NOMO-1 treated with DMSO at 0.1 percent for 48 hours (cell line): ENCODE data around the gene NEFH.
"Not testable (repeated sequence)": the region's sequence is repeated elsewhere in the genome, so short reads cannot be mapped to it uniquely, and the experiment has no call there.

Source experiments
- DNase-seq: peaks from one replicate; lab custom pipeline; 2025; ENCODE audit not compliant: unreplicated experiment; lab: John Stamatoyannopoulos, UW

The NEFH gene, protein sequence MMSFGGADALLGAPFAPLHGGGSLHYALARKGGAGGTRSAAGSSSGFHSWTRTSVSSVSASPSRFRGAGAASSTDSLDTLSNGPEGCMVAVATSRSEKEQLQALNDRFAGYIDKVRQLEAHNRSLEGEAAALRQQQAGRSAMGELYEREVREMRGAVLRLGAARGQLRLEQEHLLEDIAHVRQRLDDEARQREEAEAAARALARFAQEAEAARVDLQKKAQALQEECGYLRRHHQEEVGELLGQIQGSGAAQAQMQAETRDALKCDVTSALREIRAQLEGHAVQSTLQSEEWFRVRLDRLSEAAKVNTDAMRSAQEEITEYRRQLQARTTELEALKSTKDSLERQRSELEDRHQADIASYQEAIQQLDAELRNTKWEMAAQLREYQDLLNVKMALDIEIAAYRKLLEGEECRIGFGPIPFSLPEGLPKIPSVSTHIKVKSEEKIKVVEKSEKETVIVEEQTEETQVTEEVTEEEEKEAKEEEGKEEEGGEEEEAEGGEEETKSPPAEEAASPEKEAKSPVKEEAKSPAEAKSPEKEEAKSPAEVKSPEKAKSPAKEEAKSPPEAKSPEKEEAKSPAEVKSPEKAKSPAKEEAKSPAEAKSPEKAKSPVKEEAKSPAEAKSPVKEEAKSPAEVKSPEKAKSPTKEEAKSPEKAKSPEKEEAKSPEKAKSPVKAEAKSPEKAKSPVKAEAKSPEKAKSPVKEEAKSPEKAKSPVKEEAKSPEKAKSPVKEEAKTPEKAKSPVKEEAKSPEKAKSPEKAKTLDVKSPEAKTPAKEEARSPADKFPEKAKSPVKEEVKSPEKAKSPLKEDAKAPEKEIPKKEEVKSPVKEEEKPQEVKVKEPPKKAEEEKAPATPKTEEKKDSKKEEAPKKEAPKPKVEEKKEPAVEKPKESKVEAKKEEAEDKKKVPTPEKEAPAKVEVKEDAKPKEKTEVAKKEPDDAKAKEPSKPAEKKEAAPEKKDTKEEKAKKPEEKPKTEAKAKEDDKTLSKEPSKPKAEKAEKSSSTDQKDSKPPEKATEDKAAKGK

DNA sequence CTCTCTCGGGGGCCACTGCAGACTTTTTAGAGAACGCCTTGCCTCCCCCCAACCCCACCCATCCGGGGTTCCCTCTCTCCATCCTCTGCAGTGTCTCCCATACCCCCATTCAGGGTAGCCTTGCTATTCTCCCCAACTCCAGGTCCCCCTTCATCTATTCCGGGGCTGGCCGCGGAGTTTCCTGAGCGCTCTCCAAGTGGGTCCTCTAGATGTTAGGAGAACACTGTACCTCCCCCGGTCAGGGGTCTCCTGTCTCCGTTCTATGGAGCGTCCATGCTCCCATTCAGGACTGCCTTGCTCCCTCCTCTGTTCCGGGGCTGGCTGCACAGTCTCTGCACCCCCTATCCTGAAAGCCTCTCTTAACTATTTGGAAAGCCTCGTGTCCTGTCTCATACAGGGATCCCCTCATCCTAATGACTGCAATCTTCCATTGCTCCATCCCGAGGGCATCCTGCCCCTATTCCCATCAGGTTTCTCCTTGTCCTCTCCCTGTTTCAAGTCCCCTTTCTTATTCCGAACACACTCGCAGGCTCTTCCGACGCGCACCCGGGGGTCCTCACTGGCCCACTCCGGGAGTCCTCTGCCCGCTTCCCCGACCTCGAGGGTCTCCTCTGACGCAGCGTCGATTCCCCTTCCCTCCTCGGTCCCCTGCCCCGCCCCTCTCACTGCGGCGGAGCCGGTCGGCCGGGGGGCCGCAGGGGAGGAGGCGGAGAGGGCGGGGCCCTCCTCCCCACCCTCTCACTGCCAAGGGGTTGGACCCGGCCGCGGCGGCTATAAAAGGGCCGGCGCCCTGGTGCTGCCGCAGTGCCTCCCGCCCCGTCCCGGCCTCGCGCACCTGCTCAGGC lies at the start of gene NEFH:
NEFH (plus strand) TSS at position 802 of the 845 bp plus-strand sequence. CDS start 45 bp downstream, outside the sequence.
- DNase-seq = no peak

DNA sequence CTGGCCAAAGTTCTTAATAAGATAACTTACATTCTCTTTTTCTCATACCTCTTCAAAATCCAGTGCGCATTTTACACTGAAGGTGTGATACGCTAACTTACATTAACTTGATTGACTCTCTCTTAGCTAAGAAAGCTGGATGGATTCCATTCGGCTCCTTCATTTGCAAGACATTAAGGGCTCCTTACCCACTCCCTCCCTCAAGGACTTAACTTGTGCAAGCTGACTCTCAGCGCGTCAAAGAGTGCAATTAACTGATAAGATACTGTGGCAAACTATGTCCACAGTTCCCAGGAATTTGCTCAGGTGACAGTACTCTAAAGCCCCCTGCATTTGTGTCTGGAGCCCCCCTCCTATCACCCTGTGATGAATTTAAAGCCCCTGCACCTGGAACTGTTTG lies 48.0 kb upstream of the NEFH start:
- no peak for DNase-seq

DNA sequence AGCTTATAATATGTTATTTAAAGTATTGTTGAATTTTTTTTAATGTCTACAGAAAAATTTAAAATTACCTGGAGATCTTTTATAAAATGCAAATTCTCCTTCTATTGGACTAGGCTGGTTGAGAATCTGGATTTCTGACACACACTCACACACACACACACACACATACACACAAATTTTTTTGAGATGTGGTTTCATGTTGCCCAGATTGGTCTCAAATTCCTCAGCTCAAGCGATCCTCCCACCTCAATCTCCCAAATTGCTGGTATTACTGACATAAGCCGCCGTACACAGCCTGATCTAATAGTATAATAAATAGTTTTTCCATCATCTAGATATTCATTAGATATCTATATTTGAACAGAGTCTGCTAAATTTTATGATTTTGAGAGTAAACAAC lies 46.2 kb upstream of the NEFH start:
- no peak for DNase-seq

DNA sequence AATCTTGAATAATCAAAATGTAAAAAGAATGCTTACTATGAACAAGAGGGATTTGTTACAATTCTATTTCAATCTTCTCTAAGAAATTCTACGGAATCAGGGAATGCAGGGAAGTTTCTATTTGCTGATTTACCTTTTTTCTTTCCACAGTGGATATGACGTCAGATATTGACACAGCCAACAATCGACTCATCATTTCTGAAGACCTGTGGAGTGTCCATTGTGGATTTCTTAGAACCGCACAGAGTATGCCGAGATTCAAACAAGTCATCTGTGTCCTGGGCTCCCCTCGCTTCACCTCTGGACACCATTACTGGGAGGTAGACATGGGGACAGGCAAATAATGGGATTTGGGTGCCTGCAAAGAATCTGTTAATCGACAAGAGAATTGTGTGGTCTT lies 45.7 kb upstream of the NEFH start:
- DNase-seq = no peak

DNA sequence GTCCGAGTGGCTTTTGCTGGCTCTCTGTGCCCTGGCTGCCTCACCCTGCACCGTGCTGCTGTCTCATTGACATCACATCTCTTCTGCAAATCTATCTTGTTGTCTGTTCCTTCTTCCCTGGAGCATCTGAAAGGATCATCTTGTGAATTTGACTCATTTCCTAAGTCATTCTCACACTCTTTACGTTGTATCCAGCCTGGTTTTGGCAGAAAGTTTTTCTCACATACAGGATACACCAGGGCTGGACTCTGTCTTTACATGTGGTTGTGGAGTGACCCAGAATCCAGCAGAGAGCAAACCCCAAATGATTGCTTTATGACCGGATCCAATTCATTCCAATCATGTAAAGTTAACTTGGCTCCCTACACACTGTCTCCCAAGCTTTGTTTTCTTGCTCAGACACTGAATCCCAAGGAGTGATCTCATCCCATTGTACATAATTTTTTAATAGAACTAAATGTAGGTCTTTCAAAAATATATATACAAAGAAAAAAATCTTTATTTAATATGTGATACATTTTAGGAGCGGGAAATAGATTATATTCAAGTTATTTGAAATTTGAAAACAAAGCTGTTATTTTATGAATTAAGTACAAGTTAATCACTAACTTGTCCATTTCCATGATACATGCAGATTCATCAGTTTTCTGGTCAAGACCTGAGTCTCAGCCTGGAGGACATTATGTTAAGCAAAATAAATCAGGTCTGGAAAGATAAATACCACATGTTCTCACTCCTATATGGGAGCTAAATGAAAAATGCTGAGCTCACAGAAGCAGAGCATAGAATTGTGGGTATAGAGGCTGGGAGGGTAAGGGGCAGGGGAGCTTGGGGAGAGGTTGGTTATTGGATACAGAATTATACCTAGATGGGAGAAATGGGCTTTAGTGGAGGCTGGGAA lies 44.5 kb upstream of the NEFH start:
- DNase-seq = no peak

DNA sequence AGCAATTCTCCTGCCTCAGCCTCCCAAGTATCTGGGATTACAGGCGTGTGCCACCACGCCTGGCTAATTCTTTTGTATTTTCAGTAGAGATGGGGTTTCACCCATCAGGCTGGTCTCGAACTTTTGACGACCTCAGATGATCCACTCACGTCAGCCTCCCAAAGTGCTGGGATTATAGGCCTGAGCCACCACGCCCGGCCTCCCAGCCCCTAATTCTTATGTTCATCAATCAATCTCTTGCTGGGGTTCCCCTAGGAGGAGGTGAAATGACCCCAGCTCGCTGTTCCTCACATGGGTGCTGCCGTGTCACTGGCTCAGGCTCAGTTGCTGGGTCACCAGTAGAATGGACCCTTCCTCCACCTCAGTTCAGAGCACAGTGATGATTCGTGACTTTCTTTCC lies 41.7 kb upstream of the NEFH start, which contains the start of gene RFPL1:
RFPL1 (plus strand) TSS at position 301 of the 400 bp plus-strand sequence.
- DNase-seq = not testable (repeated sequence)

DNA sequence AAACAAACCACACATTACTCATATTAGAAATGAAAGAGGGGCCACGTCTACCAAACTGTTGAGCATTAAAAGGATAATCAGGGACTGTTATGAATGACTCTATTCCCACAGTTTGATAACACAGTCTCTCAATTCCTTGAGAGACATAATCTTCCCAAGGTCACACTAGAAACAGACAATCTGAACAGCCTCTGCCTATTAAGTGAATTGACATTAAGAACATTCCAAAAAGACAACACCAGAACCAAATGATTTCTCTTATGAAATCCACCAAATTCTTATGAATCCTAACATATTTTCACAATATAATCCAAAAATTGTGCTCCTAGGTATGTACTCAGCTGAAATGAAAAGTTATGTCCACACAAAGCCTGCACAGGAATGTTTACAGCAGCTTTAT lies 37.0 kb upstream of the NEFH start:
- no peak for DNase-seq

DNA sequence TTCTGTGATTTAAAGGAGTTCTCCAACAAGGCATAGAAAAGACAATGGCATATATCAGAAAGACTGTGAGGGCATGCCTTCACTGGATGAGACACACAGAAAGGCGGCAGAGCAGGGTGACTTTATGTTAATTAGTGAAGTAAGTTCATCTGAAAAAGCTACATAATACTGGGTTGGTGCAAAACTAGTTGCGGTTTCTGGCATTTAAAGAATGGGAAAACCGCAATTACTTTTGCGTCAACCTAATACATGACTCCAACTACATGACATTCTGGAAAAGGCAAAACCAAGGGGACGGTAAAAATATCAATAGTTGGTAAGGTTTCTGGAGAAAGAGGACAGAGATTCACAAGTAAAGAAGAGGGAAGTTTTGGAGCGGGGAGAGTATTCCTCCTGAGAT lies 36.6 kb upstream of the NEFH start:
- DNase-seq = no peak

DNA sequence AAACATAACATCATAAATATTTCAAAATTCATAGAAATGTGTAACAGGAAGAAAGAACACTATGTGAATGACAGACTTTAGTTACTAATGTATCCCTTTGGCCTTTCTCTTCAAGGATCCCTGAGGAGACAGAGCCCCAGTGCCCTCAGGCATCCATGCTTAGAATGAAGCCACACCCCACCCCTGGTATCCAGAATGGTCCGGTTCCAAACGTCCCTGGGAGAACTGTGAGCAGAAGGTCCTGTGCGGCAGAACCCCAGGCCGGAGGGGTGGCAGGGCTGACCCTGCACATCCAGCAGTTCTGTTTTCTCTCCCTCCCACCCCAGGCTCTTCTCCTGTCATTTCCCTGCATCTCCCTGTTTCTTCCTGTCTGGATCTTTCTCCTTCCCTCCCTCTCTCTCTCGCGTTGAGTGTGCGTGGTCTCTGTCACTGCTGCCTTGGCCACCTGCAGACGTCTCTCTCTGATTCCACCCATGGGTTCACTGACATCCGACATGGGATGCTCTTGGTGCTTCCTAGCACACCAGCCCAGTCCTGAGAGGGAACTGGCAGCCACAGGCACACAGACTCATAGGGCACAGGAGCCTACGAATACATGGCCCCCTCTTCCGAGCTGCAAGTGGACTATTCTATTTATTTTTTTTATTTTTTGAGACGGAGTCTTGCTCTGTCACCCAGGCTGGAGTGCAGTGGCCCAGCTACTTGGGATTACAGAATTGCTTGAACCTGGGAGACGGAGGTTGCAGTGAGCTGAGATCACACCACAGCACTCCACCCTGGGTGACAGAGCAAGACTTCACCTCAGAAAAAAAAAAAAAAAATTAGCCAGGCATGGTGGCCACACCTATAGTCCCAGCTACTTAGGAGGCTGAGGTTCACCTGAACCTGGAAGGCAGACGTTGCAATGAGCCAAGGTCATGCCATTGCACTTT lies 35.9 kb upstream of the NEFH start:
- DNase-seq = no peak

DNA sequence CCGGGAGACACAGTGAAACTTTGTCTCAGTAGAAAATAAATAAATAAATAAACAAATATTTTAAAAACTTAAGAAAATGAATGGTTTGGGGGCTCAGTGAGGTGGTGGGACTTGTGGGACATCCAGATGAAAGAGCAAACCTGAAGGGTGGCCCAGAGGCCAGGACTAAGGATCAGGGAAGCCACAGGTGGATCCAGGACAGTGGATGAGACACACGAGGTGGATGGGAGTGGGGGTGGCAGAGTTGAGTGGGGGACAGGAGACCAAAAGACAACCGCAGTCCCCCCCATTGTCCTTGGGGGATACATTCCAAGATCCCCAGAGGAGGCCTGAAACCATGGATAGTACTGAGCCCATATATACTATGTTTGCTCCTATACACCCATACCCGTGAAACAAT lies 34.5 kb upstream of the NEFH start:
- DNase-seq = no peak

DNA sequence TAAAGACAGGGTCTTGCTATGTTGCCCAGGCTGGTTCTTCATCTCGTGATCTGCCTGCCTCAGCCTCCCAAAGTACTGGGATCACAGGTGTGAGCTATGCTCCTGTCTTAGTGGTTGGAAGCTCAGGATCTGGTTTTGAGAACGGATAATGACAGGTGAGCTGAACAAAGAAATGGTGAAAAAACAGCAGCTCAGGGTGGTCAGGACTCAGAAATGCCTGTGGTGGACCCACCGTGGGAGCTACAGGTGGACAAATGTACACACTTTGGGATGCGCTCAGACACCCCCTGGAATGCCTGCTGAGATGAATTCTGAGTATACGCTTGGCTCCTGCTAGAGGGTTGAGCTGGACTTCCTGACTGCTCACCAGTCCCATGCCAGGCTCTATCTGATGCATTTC lies 32.1 kb upstream of the NEFH start:
- no peak for DNase-seq

DNA sequence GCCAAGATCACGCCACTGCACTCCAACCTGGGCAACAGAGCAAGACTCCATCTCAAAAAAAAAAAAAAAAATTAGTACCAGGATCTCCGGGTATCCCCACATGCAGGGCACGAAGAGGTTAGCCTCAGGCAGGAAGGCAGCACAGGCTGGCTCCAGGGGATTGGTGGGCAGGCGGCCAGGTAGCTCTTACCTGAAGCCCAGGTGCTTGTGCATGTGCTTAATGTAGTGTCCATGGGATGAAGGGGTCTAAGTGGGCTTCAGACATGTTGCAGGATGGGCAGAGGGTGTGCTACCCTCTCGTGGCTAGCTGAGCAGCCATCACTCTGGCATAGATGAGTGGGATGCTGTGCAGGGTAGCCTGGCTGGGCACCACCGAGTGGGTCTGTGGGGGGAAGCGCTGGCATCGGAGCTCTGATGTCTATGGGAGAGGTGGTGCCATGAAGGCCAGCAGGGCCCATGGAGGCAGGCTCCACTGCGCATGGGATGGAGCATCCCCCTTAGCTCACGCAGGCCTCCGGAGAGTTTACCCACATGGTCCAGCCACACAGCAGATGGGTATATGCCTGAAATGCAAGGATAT lies 30.6 kb upstream of the NEFH start:
- DNase-seq = no peak

DNA sequence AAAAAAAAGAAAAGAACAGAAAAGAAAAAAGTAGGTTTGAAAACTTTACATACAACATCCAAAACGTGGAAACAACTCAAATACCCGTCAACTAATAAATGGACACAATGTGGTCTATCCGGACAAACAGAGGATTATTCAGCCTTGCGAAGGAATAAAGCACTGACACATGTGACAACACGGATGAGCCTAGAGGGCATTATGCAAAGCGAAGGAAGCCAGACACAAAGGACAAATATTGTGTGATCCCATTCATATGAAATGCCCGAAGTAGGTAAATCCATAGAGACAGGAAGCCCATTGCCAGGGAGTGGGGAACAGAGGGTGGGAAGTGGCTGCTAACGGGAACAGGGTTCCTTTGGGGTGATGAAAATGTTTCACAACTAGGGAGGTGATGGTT lies 29.8 kb upstream of the NEFH start:
- DNase-seq = no peak

DNA sequence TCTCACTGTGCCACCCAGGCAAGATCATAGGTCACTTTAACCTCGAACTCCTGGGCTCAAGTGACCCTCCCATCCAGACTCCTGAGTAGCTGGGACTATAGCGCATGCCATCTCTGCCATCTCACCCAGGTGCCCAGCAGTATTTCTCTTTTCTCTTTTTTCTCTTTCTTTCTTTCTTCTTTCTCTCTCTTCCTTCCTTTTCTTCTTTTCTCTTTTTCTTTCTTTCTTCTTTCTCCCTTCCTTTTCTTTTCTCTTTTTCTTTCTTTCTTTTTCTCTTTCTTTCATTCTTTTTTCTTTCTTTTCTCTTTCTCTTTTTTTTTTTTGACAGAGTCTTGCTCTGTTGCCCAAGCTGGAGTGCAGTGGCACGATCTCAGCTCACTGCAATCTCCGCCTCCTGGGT lies 28.2 kb upstream of the NEFH start:
- DNase-seq = no peak

DNA sequence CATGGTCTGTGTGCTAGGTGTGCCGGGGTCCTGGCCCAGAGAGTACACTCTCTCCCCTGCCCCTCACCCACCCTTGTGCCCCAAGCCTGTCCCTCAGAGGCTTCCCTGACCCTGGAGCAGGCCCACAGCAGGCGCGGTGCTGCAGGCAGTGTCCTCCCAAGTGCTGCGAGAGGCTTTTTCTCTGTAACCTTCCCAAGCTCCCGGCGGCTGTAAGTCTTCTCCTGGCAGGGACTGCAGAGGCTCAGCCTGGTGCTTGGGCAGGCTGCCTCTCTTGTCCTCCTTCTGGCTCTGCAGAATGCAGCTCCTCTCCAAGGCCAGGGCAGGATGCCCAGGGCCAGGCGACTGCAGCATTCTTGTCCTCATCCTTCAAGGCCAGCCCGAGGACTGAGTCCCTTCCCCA lies 25.7 kb upstream of the NEFH start:
- DNase-seq = no peak

DNA sequence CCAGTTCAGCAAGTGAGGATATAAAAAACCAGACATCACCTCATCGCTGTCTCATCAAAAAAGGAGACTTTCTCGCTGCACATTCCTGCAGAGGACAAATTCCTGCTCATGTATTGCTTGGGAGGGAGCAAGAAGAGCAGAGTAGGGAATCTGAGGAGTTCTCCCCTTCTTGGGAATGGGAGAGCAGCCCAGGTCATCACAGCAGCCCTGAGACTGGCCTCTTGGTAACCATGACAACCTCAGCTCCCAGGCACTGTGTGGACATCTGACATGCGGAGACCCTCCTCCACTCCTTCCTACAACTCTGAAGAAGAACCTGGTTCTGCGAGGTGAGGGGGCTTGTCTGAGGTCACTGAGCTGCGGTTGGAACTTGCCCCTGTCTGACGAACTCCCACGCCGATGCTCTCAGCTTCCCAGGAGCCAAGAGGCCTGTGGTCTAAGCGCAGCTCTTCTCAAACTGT lies 23.8 kb upstream of the NEFH start:
- DNase-seq = no peak

DNA sequence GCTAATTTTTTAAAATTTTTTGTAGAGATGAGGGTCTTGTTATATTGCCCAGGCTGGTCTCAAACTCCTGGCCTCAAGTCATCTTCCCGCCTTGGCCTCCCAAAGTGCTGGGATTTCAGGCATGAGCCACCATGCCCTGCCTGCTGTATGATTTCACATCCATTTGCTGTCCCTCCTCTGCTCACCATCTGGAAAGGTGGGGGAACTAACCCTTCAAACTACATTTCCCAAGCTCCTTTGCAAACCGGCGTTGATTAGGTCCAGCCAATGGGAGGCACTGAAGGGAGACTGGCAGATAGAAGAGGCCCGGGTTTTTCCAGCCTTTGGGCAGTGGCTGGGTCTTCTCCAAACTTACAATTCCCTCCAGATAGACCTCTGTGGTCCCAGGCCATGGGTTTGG lies 22.3 kb upstream of the NEFH start:
- DNase-seq = no peak

DNA sequence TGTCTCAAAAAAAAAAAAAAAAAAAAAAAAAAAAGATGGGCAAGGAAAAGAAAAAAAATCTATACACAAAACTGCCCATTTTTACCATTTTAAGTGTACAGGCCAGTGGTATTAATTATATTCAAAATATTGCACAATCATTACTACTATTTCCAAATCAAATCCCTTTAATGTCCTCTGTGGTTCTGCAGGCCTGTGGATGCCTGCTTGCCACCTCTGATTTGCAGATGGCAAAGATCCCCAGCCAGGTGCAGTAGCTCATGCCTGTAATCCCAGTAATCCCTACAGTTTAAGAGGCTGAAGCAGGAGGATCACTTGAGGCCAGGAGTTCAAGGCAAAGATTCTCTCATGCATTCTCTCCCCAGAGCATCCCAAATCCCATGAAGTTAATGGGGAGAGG lies 21.5 kb upstream of the NEFH start:
- no peak for DNase-seq
